Prostate gland (tissue), 2 donors: ENCODE data around the gene EARS2.

Experiments
- POLR2A ChIP-seq: fragments of 450-650 bp; IDR thresholded peaks from one replicate; pipeline ENCODE4 v1.6.1; 2016; ENCODE audit warnings: antibody characterized with exemption, mild to moderate bottlenecking
- POLR2AphosphoS5 ChIP-seq: sonication (generic); formaldehyde crosslinking; IDR thresholded peaks from one replicate; pipeline ENCODE4 v1.6.1; 2017; ENCODE audit warnings: antibody characterized with exemption
- TF ChIP-seq, protein P1 (sequence below), 4 experiments: fragments of 200-600 bp in 2 of 4; fragments of 450-650 bp in 2 of 4; sonication (generic) in 2 of 4; IDR thresholded peaks; 1 replicate in 3 of 4; 2 replicates in 1 of 4; pipeline ENCODE4 v1.5.1; 2016 to 2019; ENCODE audit warnings: antibody characterized with exemption in 4 of 4, mild to moderate bottlenecking in 2 of 4, moderate library complexity in 2 of 4

DNA sequence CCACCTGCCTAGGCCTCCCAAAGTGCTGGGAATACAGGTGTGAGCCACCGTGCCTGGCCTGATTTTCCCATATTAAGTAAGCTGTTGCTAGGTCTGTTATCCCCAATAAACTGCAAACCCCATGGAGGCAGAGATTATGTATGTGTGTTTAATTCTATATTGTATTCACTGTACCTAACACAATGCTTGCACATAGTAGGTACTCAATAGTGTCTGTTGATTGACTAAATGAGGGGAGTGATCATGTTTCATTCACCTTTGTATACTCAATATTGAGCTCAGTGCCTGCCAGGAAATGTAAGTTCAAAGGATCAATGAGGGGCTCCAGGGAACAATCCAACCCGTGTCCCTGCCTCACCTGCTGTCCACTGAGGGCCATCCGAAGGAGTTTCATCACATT is 32.3 kb downstream of the EARS2 start:
- TF ChIP-seq, protein P1, sequence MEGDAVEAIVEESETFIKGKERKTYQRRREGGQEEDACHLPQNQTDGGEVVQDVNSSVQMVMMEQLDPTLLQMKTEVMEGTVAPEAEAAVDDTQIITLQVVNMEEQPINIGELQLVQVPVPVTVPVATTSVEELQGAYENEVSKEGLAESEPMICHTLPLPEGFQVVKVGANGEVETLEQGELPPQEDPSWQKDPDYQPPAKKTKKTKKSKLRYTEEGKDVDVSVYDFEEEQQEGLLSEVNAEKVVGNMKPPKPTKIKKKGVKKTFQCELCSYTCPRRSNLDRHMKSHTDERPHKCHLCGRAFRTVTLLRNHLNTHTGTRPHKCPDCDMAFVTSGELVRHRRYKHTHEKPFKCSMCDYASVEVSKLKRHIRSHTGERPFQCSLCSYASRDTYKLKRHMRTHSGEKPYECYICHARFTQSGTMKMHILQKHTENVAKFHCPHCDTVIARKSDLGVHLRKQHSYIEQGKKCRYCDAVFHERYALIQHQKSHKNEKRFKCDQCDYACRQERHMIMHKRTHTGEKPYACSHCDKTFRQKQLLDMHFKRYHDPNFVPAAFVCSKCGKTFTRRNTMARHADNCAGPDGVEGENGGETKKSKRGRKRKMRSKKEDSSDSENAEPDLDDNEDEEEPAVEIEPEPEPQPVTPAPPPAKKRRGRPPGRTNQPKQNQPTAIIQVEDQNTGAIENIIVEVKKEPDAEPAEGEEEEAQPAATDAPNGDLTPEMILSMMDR (IDR thresholded peaks at IDR 0.05) = no peak
- TF ChIP-seq POLR2AphosphoS5 = no peak
- no peak for TF ChIP-seq POLR2A
